ENCODE data around the gene SERBP1.
"Not testable (repeated sequence)": the region's sequence is repeated elsewhere in the genome, so short reads cannot be mapped to it uniquely, and the experiment has no call there.

The SERBP1 gene

GRCh38 chr1:67440339-67440738 is 10.1 kb upstream of the SERBP1 start:
- DNase-seq (no peak), ATAC-seq (no peak)

- DNase-seq (no peak), ATAC-seq (no peak)
These were observed 9.3 kb upstream of the SERBP1 start for GRCh38 chr1:67439277-67440029.

- DNase-seq (no peak), ATAC-seq (no peak)
These were observed 7.8 kb upstream of the SERBP1 start for GRCh38 chr1:67437961-67438360.

GRCh38 chr1:67436511-67437055 is 6.4 kb upstream of the SERBP1 start:
- ATAC-seq, result no peak
- DNase-seq, result no peak

GRCh38 chr1:67434491-67434890 is 4.3 kb upstream of the SERBP1 start:
- DNase-seq (no peak), ATAC-seq (no peak)

- DNase-seq (no peak), ATAC-seq (no peak)
These were observed 3.6 kb upstream of the SERBP1 start for GRCh38 chr1:67433837-67434236.

GRCh38 chr1:67432745-67433144 is 2.5 kb upstream of the SERBP1 start:
- ATAC-seq, result no peak
- no peak for DNase-seq

GRCh38 chr1:67431869-67432578 is 1.8 kb upstream of the SERBP1 start:
- no peak for DNase-seq
- no peak for ATAC-seq

GRCh38 chr1:67431156-67431765 is 1.1 kb upstream of the SERBP1 start:
- no peak for ATAC-seq
- DNase-seq, result no peak

- peak; percentile 0 for ATAC-seq
- peak; percentile 41 for DNase-seq
These were observed 459 bp downstream of the SERBP1 start for GRCh38 chr1:67429528-67430357.

GRCh38 chr1:67429011-67429527 is 1.1 kb downstream of the SERBP1 start:
- ATAC-seq, result no peak
- peak; percentile 46 for DNase-seq

- no peak for ATAC-seq
- DNase-seq, result no peak
These were observed 2.3 kb downstream of the SERBP1 start for GRCh38 chr1:67427947-67428346.

- ATAC-seq (no peak), DNase-seq (no peak)
These were observed 2.7 kb downstream of the SERBP1 start for GRCh38 chr1:67427465-67427864.

GRCh38 chr1:67420835-67421492 is 9.2 kb downstream of the SERBP1 start:
- no peak for ATAC-seq
- no peak for DNase-seq

GRCh38 chr1:67418839-67419586 is 11.2 kb downstream of the SERBP1 start:
- DNase-seq, result no peak
- ATAC-seq, result no peak

GRCh38 chr1:67417733-67418132 is 12.5 kb downstream of the SERBP1 start:
- ATAC-seq, DNase-seq: not testable (repeated sequence)

- no peak for ATAC-seq
- no peak for DNase-seq
These were observed 15.2 kb downstream of the SERBP1 start for GRCh38 chr1:67415041-67415440.

- ATAC-seq (no peak), DNase-seq (no peak)
These were observed 15.6 kb downstream of the SERBP1 start for GRCh38 chr1:67414574-67414973.

- not testable (repeated sequence) for DNase-seq, ATAC-seq
These were observed 17.1 kb downstream of the SERBP1 start for GRCh38 chr1:67413101-67413500.

GRCh38 chr1:67408148-67408547 is 22.1 kb downstream of the SERBP1 start:
- DNase-seq (no peak), ATAC-seq (no peak)

- ATAC-seq (no peak), DNase-seq (no peak)
These were observed 22.7 kb downstream of the SERBP1 start for GRCh38 chr1:67407498-67407897.
